Activated T-helper 9 cell treated with anti-CD3 and anti-CD28 coated beads, Interleukin-2, amount 50 U/mL, for 16 hours (primary cell): ENCODE data around the gene ATP7A.

Experiments used
- DNase-seq: peaks from one replicate; pipeline ENCODE4 v3.0.0-alpha.2; 2020; ENCODE audit warnings: low read depth

ATP7A gene

GRCh38 chrX:77945910-77946545, 35.5 kb downstream of the ATP7A start:
- no peak for DNase-seq

GRCh38 chrX:77946571-77946970, 36.1 kb downstream of the ATP7A start:
- DNase-seq = no peak

DNA sequence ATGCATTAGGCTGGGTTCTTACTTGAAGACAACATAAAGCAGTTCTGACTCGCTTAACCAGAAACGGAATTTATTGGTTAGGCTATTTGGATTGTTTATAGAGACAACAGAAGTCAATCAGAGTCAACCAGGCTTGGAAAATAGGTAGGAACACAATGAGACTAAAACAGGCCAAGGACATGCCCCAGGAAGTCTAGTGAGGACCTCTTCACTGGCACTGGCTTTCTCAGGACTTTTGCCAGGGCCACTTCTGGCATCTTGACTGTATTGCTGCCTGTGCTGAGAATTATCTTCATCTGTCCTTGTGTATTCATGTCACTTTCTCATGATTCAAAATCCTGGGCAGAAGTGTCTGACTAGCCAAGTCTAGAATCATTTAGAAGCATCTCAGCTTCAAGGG, 39.3 kb downstream of the ATP7A start:
- no peak for DNase-seq

- DNase-seq = no peak
These were observed 41.7 kb downstream of the ATP7A start for GRCh38 chrX:77952173-77952572.

DNA sequence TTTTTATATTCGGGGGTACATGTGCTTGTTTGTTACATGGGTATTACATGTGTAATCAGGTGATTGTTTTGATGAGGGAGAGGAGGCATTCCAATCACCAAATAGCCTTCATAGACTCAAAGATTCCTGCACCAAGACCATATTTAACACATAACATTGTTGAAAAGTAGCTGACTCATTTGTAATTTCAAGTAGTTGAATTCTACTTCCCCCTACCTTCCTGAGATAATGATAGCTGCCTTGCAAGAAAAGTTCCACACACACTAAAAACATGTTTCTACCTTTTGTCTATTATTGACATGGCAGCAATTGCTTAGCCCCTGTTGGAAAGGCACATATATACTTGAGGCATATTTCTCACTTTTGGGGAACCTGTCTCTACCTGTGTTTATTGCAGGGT, 42.8 kb downstream of the ATP7A start:
- DNase-seq = no peak

DNA sequence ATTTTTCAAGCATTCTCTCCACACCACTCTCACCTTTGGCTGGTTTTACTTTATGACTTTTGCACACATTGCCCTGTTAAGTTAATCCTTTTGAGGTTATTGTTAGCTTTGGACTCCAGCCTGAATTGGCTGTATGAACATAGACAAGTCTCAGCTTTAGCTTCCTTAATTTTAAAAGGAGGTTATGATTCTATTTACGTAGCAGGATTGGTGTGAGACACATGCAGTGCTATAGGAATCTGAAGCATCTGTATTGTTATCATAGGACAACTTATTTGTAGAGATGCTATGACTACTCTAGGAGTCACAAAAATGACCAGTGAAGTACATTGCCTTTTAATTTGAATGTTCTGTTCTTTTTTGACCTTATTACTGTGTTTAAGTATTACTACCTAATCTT, 43.2 kb downstream of the ATP7A start:
- DNase-seq = no peak

DNA sequence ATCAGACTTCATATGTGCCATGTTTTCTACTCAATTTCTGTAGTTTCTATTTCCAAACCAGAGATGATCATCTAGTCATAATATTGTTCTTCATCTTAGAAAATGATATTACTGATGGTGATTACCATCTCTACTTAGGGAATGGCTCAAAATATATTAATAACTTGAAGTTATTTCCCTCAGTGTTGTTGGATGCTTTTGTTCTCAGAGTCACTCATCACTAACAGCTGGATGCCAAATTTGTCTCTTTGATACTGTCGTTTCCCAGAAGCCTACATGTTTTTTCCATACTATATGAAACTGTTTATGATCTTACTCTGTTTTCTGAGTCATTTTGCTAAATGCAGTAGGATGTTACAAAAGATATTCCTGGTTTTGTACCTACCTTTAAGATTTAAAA, 50.1 kb downstream of the ATP7A start:
- DNase-seq = no peak

GRCh38 chrX:77961063-77961462, 50.6 kb downstream of the ATP7A start:
- no peak for DNase-seq

GRCh38 chrX:77962068-77962902, 51.8 kb downstream of the ATP7A start:
- no peak for DNase-seq

- DNase-seq = no peak
These were observed 55.9 kb downstream of the ATP7A start for GRCh38 chrX:77966361-77966760.

DNA sequence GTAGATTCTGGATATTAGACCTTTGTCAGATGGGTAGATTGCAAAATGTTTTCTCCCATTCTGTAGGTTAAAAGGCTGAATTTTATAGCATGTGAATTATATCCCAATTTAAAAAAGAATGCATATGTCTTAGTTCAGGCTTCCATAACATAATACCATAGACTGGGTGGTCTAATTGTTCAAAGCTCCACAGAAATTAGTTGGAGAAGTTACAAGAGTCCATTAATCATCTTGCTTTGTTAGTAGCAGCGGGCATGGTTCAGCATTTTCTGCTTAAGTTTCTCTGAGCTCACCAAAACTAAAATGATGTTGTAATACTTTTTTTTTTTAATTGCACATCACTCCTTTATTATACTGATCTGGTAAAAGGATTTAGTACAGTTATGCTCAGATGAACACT, 57.1 kb downstream of the ATP7A start:
- no peak for DNase-seq

- DNase-seq = no peak
These were observed 59.0 kb downstream of the ATP7A start, which contains the start of gene PGAM4 for GRCh38 chrX:77969538-77969937. TSS of gene PGAM4 (minus strand) at chrX:77969638. CDS start at chrX:77969638, 0 bp downstream.

DNA sequence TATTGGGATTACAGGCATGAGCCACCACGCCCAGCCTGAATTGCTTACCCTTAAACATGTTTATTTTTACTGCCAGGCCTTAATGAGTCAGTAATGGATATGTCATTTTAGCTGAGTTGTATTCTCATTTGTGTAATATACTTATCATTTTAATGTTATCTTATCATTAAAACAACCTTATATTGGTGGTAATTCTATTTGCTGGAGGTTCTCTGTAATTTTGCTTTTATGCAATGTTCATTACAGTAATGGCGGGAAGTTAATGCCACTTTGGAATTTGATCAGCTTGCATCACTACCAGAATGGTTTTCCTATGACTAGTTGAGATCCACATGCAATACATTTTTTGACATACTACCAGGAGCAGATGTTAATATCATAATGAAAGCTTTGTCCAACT, 65.3 kb downstream of the ATP7A start:
- no peak for DNase-seq

GRCh38 chrX:77977095-77977494, 66.6 kb downstream of the ATP7A start:
- no peak for DNase-seq

DNA sequence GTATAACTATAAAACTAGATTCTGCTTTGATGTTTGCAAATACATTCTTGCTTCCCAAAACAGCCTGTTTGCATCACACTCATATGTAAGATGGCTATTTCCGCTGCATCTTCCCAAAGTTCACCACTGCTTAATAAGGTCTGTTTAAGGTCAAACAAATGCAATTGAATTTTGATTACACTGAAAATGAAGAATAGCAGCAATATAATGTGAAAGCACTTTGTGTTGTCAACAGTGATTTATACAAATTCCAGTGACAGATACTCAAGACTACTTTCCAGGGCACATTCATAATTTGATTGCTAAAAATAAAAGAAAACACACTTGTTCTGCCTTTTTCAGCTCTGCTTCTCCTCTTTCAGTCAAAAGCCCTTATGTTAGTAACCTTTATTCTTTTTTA, 67.0 kb downstream of the ATP7A start:
- no peak for DNase-seq

DNA sequence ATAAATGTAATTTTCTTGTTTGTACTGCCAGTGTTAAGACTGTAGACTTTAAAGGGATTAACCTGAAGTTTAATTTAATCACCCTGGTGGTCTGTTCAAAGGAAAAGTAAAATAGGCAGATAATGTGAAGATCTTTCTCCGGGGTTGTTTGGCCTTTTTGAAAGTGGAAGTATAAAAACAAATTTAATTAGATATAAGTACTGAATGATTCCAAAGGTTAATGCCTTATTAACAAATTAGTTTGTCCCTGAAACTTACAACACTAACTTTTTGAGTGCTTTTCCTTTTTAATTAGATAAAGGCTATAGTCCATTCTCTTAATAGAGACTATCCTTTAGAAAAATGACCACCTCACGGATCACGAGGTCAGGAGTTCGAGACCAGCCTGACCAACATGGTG, 69.4 kb downstream of the ATP7A start:
- DNase-seq = no peak

GRCh38 chrX:78011846-78012245, 101.4 kb downstream of the ATP7A start:
- DNase-seq = no peak

DNA sequence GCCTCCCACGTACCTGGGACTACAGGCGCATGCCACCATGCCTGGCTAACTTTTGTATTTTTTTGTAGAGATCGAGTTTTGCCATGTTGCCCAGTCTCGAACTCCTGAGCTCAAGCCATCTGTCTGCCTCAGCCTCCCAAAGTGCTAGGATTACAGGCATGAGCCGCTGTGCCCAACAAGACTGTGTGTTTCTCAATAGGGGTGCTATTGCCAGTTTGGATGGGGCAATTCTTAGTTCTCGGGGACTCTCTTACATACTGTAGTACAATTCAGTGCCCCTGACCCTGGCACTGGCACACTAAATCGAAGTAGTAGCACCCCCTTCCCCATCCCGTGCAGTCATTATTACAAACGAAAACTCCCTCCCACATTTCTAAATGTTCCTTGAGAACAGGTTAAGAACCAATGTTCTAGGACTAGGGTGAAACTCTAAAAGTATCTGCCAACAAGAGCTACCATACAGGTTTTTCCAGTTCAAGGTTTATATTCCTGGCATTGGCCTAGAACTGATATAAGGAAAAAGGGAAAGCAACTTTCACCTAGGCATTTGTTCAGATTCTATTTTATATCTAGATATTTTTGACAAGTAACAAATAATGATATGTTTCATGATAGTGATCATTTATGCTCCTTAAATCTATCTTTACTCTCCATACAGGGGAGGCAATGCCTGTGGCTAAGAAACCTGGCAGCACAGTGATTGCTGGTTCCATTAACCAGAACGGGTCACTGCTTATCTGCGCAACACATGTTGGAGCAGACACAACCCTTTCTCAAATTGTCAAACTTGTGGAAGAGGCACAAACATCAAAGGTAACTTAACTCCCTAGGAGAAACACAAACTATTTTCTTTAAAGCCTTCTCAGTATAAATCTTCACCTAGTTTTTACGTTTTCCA, 109.3 kb downstream of the ATP7A start:
- no peak for DNase-seq

DNA sequence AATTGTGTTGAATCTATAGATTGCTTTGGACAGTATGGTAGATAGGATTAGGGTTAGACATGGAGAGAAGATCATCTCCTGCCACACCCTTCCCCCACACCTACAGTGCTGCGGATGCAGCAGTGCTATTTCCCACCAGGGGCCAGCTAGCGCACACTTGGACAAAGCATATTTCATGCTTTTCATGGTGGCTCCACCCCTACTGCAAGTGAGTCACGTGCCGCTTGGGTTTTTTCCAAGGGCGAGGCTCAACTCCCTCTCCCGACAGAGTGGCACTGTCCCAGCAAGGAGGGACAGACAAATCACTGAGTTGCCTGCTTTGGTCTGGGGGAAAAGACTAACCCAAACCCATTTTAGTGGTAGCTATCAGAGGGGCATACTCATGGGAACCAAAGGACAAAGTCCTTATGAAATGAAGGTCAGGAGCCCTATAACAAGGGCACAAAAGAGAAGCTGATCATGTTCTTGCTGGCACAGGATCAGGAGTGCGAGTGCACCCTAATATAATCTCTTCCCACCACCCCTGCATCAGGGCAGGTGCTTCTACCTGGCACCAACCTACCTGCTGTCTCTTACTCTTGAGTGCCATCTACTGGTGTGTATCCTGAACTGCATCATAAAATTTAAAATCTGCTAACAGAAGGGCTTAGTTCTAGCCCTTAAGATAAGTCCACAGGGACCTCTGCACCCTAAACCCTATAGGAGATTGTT, 114.0 kb downstream of the ATP7A start:
- no peak for DNase-seq

DNA sequence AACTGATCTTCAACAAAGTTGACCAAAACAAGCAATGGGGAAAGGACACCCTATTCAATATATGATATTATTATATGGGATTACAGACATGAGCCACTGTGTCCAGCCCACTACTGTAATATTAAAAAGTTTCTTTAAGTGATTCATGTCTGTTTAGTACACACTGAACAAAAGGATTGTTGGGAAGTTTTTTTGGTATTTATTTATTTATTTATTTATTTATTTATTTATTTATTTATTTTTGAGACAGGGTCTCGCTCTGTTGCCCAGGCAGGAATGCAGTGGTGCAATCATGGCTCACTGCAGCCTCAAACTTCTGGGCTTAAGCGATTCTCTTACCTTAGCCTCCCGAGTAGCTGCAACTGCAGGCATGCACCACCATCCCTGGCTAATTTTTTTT, 117.3 kb downstream of the ATP7A start:
- DNase-seq = no peak

GRCh38 chrX:78029663-78030062, 119.2 kb downstream of the ATP7A start:
- DNase-seq = no peak

DNA sequence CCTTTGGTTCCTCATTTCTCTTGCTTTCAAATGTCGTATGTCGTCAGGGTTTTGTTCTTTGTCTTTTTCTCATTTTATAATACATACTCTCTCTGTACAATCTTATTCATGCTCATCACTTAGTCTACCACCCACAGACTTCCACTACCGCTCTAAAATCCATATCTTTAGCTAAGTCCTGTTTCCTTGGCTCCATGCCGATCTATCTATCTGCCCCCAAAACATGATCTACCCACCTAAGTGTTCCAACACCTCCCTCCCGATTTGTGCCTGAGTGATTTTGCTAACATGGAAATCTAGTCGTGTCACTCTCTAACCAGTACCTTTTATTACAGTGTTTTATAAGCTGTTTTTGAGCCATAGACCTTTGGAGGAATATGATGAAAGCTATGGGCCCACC, 124.6 kb downstream of the ATP7A start:
- DNase-seq = no peak
